IMR-90 (cell line): ENCODE data around the gene RPS19BP1. TPM values are rescaled to one million over a fixed set of nuclear protein-coding genes. Genes with fewer than 3 reads are reported as not detected.

Experiments used
- ATAC-seq: fragments of 200-7000 bp; cut with Tn5 transposase; 2 replicates; pipeline ENCODE4 v1.9.1; 2020; ENCODE audit warnings: low read depth, mild to moderate bottlenecking, moderate library complexity
- BruUV-seq: library from RNA; stranded (reverse); fragments of 400-500 nt; replicated peaks from 2 replicates; lab custom pipeline; 2021; lab: Mats Ljungman, UMichigan
- CTCF ChIA-PET: fragments of 300-600 bp; formaldehyde crosslinking; extraction: SDS; loops from one replicate; lab custom pipeline; 2021; ENCODE audit warnings: antibody characterized with exemption; lab: Yijun Ruan, JAX
- POLR2A ChIA-PET: fragments of 300-600 bp; sonication (Branson Sonifier 250); formaldehyde crosslinking; loops from one replicate; lab custom pipeline; 2022; ENCODE audit warnings: antibody characterized with exemption; ENCODE audit not compliant: unreplicated experiment; lab: Charles Lee
- DNase-seq: peaks from one replicate; pipeline ENCODE4 v3.0.0; 2013
- H2AFZ ChIP-seq: replicated peaks from 2 replicates; pipeline ENCODE3; 2013; ENCODE audit warnings: low read length, mild to moderate bottlenecking; ENCODE audit not compliant: poor library complexity
- H2AK5ac ChIP-seq: 2 replicates; pipeline ENCODE4 v1.6.1; 2013; ENCODE audit warnings: low read depth, low read length, inconsistent platforms
- H2AK9ac ChIP-seq: replicated peaks from 2 replicates; pipeline ENCODE3; 2013; ENCODE audit warnings: mild to moderate bottlenecking, low read depth, low read length, moderate library complexity; ENCODE audit not compliant: poor library complexity
- H2BK120ac ChIP-seq: 2 replicates; pipeline ENCODE4 v1.6.1; 2013; ENCODE audit warnings: low read depth, low read length, inconsistent platforms
- H2BK15ac ChIP-seq: 3 replicates; pipeline ENCODE4 v1.6.1; 2013; ENCODE audit warnings: low read depth, low read length, inconsistent platforms
- H2BK20ac ChIP-seq: 2 replicates; pipeline ENCODE4 v1.6.1; 2013; ENCODE audit warnings: low read depth, mild to moderate bottlenecking, inconsistent platforms, low read length, moderate library complexity
- H2BK5ac ChIP-seq: 2 replicates; pipeline ENCODE4 v1.6.1; 2013; ENCODE audit warnings: mild to moderate bottlenecking, low read depth, low read length, inconsistent platforms; ENCODE audit not compliant: poor library complexity, severe bottlenecking
- H3K14ac ChIP-seq: replicated peaks from 2 replicates; pipeline ENCODE4 v1.6.1; 2013; ENCODE audit warnings: low read depth, low read length, inconsistent platforms
- H3K18ac ChIP-seq: 2 replicates; pipeline ENCODE4 v1.6.1; 2013; ENCODE audit warnings: low read depth, low read length, control low read depth
- H3K23ac ChIP-seq: 2 replicates; pipeline ENCODE4 v1.6.1; 2013; ENCODE audit warnings: low read depth, low read length, inconsistent platforms
- H3K27ac ChIP-seq: 2 replicates; pipeline ENCODE4 v1.5.1; 2013; ENCODE audit warnings: mild to moderate bottlenecking, control low read depth, low read length; ENCODE audit not compliant: insufficient read depth
- H3K27me3 ChIP-seq: 2 replicates; pipeline ENCODE4 v1.6.1; 2013; ENCODE audit warnings: low read length; ENCODE audit not compliant: control insufficient read depth, insufficient read depth
- H3K36me3 ChIP-seq: 2 replicates; pipeline ENCODE4 v1.6.1; 2013; ENCODE audit warnings: low read length, mixed read lengths; ENCODE audit not compliant: control insufficient read depth, insufficient read depth
- H3K4ac ChIP-seq: 2 replicates; pipeline ENCODE4 v1.6.1; 2013; ENCODE audit warnings: low read depth, low read length, inconsistent platforms
- H3K4me1 ChIP-seq: 2 replicates; pipeline ENCODE4 v1.6.1; 2013; ENCODE audit warnings: low read length, mixed read lengths; ENCODE audit not compliant: control insufficient read depth, insufficient read depth
- H3K4me2 ChIP-seq: 2 replicates; pipeline ENCODE4 v1.6.1; 2013; ENCODE audit warnings: low read depth, mild to moderate bottlenecking, control low read depth, low read length, moderate library complexity
- H3K4me3 ChIP-seq: 2 replicates; pipeline ENCODE4 v1.5.1; 2013; ENCODE audit warnings: low read depth, mild to moderate bottlenecking, control low read depth, low read length, moderate library complexity; ENCODE audit not compliant: insufficient read depth
- H3K56ac ChIP-seq: 2 replicates; pipeline ENCODE4 v1.6.1; 2013; ENCODE audit warnings: low read length, inconsistent platforms; ENCODE audit not compliant: insufficient read depth; ENCODE audit errors: extremely low read depth
- H3K79me1 ChIP-seq, 2 experiments: 2 replicates each; pipeline ENCODE4 v1.6.1; 2013; ENCODE audit warnings: low read length in 2 of 2, inconsistent platforms in 1 of 2, low read depth in 1 of 2
- H3K9ac ChIP-seq: 2 replicates; pipeline ENCODE4 v1.6.1; 2013; ENCODE audit warnings: low read depth, low read length, control low read depth
- H3K9me1 ChIP-seq: 2 replicates; pipeline ENCODE4 v1.6.1; 2013; ENCODE audit warnings: low read length, inconsistent platforms; ENCODE audit not compliant: insufficient read depth
- H3K9me3 ChIP-seq: 2 replicates; pipeline ENCODE4 v1.6.1; 2013; ENCODE audit warnings: low read length; ENCODE audit not compliant: control insufficient read depth, insufficient read depth
- H4K20me1 ChIP-seq: 2 replicates; pipeline ENCODE4 v1.6.1; 2013; ENCODE audit warnings: low read length, inconsistent platforms; ENCODE audit not compliant: insufficient read depth
- H4K5ac ChIP-seq: 2 replicates; pipeline ENCODE4 v1.6.1; 2013; ENCODE audit warnings: mild to moderate bottlenecking, low read depth, low read length, control low read depth
- H4K8ac ChIP-seq, 2 experiments: 2 replicates each; pipeline ENCODE4 v1.6.1; 2013; ENCODE audit warnings: low read depth in 2 of 2, low read length in 2 of 2, control low read depth in 1 of 2, inconsistent platforms in 1 of 2
- H4K91ac ChIP-seq: 2 replicates; pipeline ENCODE4 v1.6.1; 2013; ENCODE audit warnings: low read depth, low read length, inconsistent platforms; ENCODE audit not compliant: insufficient read depth
- BHLHE40 ChIP-seq: fragments of 150-350 bp; IDR thresholded peaks from 2 replicates; pipeline ENCODE4 v1.6.1; 2016; ENCODE audit warnings: mild to moderate bottlenecking, low read depth, low read length
- CEBPB ChIP-seq: IDR thresholded peaks from 2 replicates; pipeline ENCODE4 v1.6.1; 2012; ENCODE audit warnings: low read depth, low read length, improper control_type of control experiment
- CHD1 ChIP-seq: IDR thresholded peaks from 2 replicates; pipeline ENCODE4 v1.6.1; 2012; ENCODE audit warnings: low read depth, low read length, improper control_type of control experiment
- CTCF ChIP-seq: conservative IDR thresholded peaks from 2 replicates; pipeline ENCODE4 v1.5.1; 2012; ENCODE audit warnings: mild to moderate bottlenecking, low read depth, low read length, improper control_type of control experiment
- FOS ChIP-seq: fragments of 150-350 bp; IDR thresholded peaks from 2 replicates; pipeline ENCODE4 v1.6.1; 2016; ENCODE audit warnings: low read depth, low read length
- MAFK ChIP-seq: IDR thresholded peaks from 2 replicates; pipeline ENCODE4 v1.6.1; 2012; ENCODE audit warnings: low read depth, low read length, improper control_type of control experiment
- MAZ ChIP-seq: IDR thresholded peaks from 2 replicates; pipeline ENCODE4 v1.6.1; 2012; ENCODE audit warnings: low read depth, mild to moderate bottlenecking, low read length, improper control_type of control experiment, moderate library complexity, borderline replicate concordance
- MXI1 ChIP-seq: IDR thresholded peaks from 2 replicates; pipeline ENCODE4 v1.6.1; 2012; ENCODE audit warnings: low read depth, mild to moderate bottlenecking, low read length, moderate library complexity, borderline replicate concordance
- NFE2L2 ChIP-seq: fragments of 150-350 bp; IDR thresholded peaks from 2 replicates; pipeline ENCODE4 v1.6.1; 2016; ENCODE audit warnings: low read depth, mild to moderate bottlenecking, low read length
- POLR2A ChIP-seq: IDR thresholded peaks from 2 replicates; pipeline ENCODE4 v1.6.1; 2012; ENCODE audit warnings: mild to moderate bottlenecking, low read depth, low read length
- RAD21 ChIP-seq: IDR thresholded peaks from 2 replicates; pipeline ENCODE4 v1.6.1; 2012; ENCODE audit warnings: low read length, improper control_type of control experiment
- RCOR1 ChIP-seq: IDR thresholded peaks from 2 replicates; pipeline ENCODE4 v1.6.1; 2012; ENCODE audit warnings: mild to moderate bottlenecking, low read length, improper control_type of control experiment; ENCODE audit not compliant: insufficient replicate concordance
- RFX5 ChIP-seq: IDR thresholded peaks from 2 replicates; pipeline ENCODE4 v1.8.0; 2012; ENCODE audit warnings: low read depth, mild to moderate bottlenecking, low read length, moderate library complexity
- SMC3 ChIP-seq: fragments of 150-350 bp; IDR thresholded peaks from 2 replicates; pipeline ENCODE4 v1.6.1; 2016; ENCODE audit warnings: low read depth, mild to moderate bottlenecking, antibody characterized with exemption, low read length, moderate library complexity
- USF2 ChIP-seq: fragments of 150-350 bp; IDR thresholded peaks from 2 replicates; pipeline ENCODE4 v1.6.1; 2017; ENCODE audit warnings: mild to moderate bottlenecking, antibody characterized with exemption, low read length, low read depth
- WGBS, 2 experiments: methylation state at CpG; one replicate each; pipeline versions ENCODE4 v1.1.5 to v1.1.7; 2013; ENCODE audit warnings: missing lambda C conversion rate in 2 of 2; ENCODE audit not compliant: insufficient read length in 1 of 2; ENCODE audit errors: extremely low coverage in 2 of 2; 5-methylcytosine and 5-hydroxymethylcytosine counted together
- dilution Hi-C: fragments of 300-500 bp; cut with HindIII; formaldehyde crosslinking; loops from one replicate; pipeline ENCODE4 v1.14.3; 2018; ENCODE audit warnings: low sequenced_read_pairs; ENCODE audit not compliant: unreplicated experiment
- in situ Hi-C: fragments of 300-500 bp; cut with MboI; formaldehyde crosslinking; loops from 3 replicates; pipeline ENCODE4 v1.14.3; 2019; ENCODE audit warnings: low sequenced_read_pairs, inconsistent platforms, mixed read lengths
- intact Hi-C: fragments of 100-400 bp; cut with micrococcal nuclease; formaldehyde crosslinking; loops from 2 replicates; pipeline ENCODE4 v1.10.0; 2022
- polyA plus RNA-seq, 3 experiments: library from polyadenylated mRNA; depleted of rRNA; stranded (reverse); fragments of >200 nt; gene quantifications; 2 replicates each; pipeline ENCODE4 v1.2.3, GENCODE V29; 2012; ENCODE audit warnings: low replicate concordance in 1 of 3
- total RNA-seq: library from RNA; depleted of rRNA; stranded (reverse); fragments of >200 nt; gene quantifications from 2 replicates; pipeline ENCODE4 v1.2.3, GENCODE V29; 2012

The RPS19BP1 gene
- total and polyA plus RNA-seq, 2 of the 4 experiments (the other 2 are of a cell fraction): 33.0 to 95.4 TPM

DNA sequence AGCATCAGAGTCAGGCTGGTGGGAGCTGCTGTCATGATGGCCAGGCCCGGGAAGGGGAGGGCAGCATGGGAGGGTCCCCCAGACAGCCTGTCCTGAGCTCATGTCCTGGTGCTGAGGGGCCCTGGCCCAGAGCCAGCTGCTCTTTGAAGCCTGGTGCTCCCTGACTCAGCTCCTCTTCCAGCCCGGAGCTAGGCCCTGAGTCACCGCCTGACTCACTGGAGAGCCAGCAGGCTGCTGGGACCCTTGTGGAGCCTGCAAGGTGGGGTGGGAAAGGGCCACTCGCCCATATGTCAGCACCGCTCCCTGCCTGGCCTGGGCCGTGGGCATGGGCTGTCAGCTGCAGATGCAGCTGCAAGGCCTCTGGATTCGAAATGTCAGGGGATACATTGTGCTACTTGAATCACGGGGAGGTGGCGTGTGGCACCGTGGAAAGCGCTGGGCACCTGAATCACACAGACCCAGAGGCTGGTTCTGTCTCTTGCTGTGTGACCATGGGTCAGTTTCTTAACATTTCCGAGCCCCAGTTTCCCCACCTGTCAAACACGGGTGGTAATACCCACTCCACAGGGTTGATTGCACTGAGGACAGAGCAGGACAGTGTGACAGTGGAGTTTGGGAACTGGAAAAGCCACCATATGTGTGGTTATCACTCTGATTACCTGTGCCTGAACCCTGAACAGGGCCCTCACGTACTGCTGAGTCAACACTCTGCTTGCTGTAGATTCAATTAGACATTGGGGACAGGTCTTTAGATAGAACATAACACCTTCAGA, 42.4 kb upstream of the RPS19BP1 start:
- peak overlapping the region; percentile 87 for H2AK9ac ChIP-seq
- H3K23ac ChIP-seq: no peak overlapping the region
- ATAC-seq: peak; percentile 98
- peak overlapping the region; percentile 49 for H2BK120ac ChIP-seq
- no peak overlapping the region for H3K27ac ChIP-seq
- BruUV-seq: no TSS peak
- H3K4me3 ChIP-seq: no peak overlapping the region
- no peak overlapping the region for H4K5ac ChIP-seq
- intact Hi-C loops: no loop called here
- H3K9me3 ChIP-seq: peaks cover 3% of the 10 kb centered on the region; the same call in 1 of the 2 replicates
- peak overlapping the region; percentile 82 for H2AFZ ChIP-seq
- H3K56ac ChIP-seq: no peak overlapping the region
- no peaks in the 10 kb centered on the region for H3K79me1 ChIP-seq
- 14% methylated on average over 3 of the region's 14 CpGs; no CpG with 5 or more reads in 1 of the 2 experiments for WGBS, 2 experiments
- H4K20me1 ChIP-seq: peaks cover 3% of the 10 kb centered on the region; the same call in 1 of the 2 replicates
- no peak overlapping the region for H4K8ac ChIP-seq
- H2BK15ac ChIP-seq: no peak overlapping the region; the same call in 2 of the 3 replicates
- dilution Hi-C loops: no loop called here
- peak overlapping the region; percentile 25; the same call in 1 of the 2 replicates for H3K4ac ChIP-seq
- H2BK5ac ChIP-seq: no peak overlapping the region
- POLR2A ChIA-PET: no interaction called here
- in situ Hi-C loops: no loop called here
- no peak overlapping the region; the same call in none of the 2 replicates for H3K14ac ChIP-seq
- H3K9me1 ChIP-seq: peaks cover 15% of the 10 kb centered on the region
- H3K9ac ChIP-seq: no peak overlapping the region
- H3K36me3 ChIP-seq: no peaks in the 10 kb centered on the region
- H2AK5ac ChIP-seq: peak overlapping the region; percentile 79
- CTCF ChIA-PET: no interaction called here
- peak overlapping the region; percentile 45; the same call in 1 of the 2 replicates for H2BK20ac ChIP-seq
- H3K4me2 ChIP-seq: no peak overlapping the region
- H3K18ac ChIP-seq: no peak overlapping the region
- H4K91ac ChIP-seq: no peak overlapping the region
- peaks cover 16% of the 10 kb centered on the region for H3K27me3 ChIP-seq
- peaks cover 7% of the 10 kb centered on the region for H3K4me1 ChIP-seq
- DNase-seq: peak; percentile 95
- peak; percentile 54; the same call in 1 of the 2 replicates for TF ChIP-seq MAFK
- TF ChIP-seq BHLHE40: no peak
- no peak for TF ChIP-seq SMC3
- TF ChIP-seq USF2: peak; percentile 16; the same call in 1 of the 2 replicates
- TF ChIP-seq RFX5: no peak
- no peak for TF ChIP-seq RAD21
- TF ChIP-seq CHD1: no peak
- TF ChIP-seq FOS: peak; percentile 95
- no peak for TF ChIP-seq POLR2A
- TF ChIP-seq CEBPB: no peak
- no peak for TF ChIP-seq CTCF
- no peak; the same call in 1 of the 2 replicates for TF ChIP-seq MAZ
- 0 out of 2 replicates have a peak, but pooled peaks have one; percentile 44 for TF ChIP-seq MXI1
- TF ChIP-seq NFE2L2: peak; percentile 59; the same call in 1 of the 2 replicates
- TF ChIP-seq RCOR1: no peak
